Upper lobe of right lung (tissue), 1 donor: Measurements from ENCODE around the gene ZNF341. TPM values are rescaled to one million over a fixed set of nuclear protein-coding genes. Genes with fewer than 3 reads are reported as not detected.

ENCODE experiments used
- ATAC-seq: fragments of 200-7000 bp; cut with Tn5 transposase; one replicate; pipeline ENCODE4 v1.9.1; 2020; ENCODE audit warnings: mild to moderate bottlenecking, moderate library complexity
- DNase-seq: peaks from one replicate; pipeline ENCODE4 v3.0.0-alpha.2; 2020
- H3K27ac ChIP-seq: fragments of 200-600 bp; one replicate; pipeline ENCODE4 v1.8.0; 2022
- H3K27me3 ChIP-seq: fragments of 200-600 bp; one replicate; pipeline ENCODE4 v1.8.0; 2022; ENCODE audit warnings: mild to moderate bottlenecking
- H3K36me3 ChIP-seq: fragments of 200-600 bp; one replicate; pipeline ENCODE4 v1.8.0; 2022
- H3K4me1 ChIP-seq: fragments of 200-600 bp; one replicate; pipeline ENCODE4 v1.8.0; 2022
- H3K4me3 ChIP-seq: fragments of 200-600 bp; one replicate; pipeline ENCODE4 v1.8.0; 2022; ENCODE audit warnings: mild to moderate bottlenecking
- H3K9me3 ChIP-seq: fragments of 200-600 bp; one replicate; pipeline ENCODE4 v1.8.0; 2022
- intact Hi-C: fragments of 100-400 bp; cut with DNase I; formaldehyde crosslinking; loops from one replicate; pipeline ENCODE4 v1.11.0; 2022
- total RNA-seq: library from RNA; stranded (reverse); fragmentation: NEBNext Ultra II Directional; extraction: Animal tissue kit (Norgen Biotek cat#: 25700); gene quantifications from one replicate; pipeline ENCODE4 v1.2.1, GENCODE V29; 2021
- TF ChIP-seq, protein P1 (sequence below): fragments of 200-600 bp; IDR thresholded peaks from one replicate; pipeline ENCODE4 v1.8.0; 2022; ENCODE audit warnings: antibody characterized with exemption
- donor health status: DM: no; HTN: yes; CAD: no; lungs with severe emphysema.

Gene ZNF341
- total RNA-seq, 1 donor from 2014 or later: 4.8 TPM

DNA sequence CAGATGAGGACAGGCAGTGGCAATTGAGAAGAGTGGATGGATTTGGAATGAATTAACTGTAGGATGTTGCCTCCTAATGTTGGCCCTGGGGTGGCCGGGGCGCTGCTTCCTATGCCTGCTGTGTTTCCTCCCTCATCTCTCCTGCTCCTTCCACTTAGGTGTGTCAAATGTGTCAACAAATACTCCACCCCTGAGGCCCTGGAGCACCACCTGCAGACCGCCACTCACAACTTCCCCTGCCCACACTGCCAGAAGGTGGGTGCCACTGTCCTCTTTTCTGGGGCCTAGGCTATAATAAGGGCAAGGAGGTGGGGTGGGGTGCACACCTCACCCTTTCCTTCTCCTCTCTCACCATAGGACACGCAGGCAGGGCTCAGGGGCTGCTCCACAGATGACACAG lies 49.3 kb downstream of the ZNF341 start:
- ATAC-seq (no peak), DNase-seq (no peak)
- intact Hi-C loops: no loop called here

DNA sequence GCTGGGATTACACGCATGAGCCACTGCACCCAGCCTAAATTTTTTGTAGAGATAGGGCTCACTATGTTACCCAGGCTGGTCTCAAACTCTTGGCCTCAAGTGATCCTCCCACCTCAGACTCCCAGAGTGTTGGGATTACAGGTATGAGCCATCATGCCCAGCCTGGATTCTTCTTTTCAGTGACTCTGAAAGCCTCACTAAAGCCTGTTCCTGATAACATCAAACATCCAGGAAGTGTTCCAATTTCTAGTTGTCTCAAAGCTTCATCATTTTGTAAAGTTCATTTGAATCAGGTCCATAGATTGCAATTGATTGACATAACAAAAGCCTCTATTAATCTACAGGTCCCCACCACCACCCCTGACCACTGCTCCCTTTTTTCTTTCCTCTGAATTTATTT lies 50.1 kb downstream of the ZNF341 start:
- no peaks in the 10 kb centered on the region for H3K9me3 ChIP-seq
- no peak for DNase-seq
- no peaks in the 10 kb centered on the region for H3K27me3 ChIP-seq
- no peak overlapping the region for H3K4me3 ChIP-seq
- ATAC-seq: no peak
- H3K4me1 ChIP-seq: no peaks in the 10 kb centered on the region
- H3K27ac ChIP-seq: no peak overlapping the region
- intact Hi-C loops: no loop called here
- H3K36me3 ChIP-seq: peaks cover 9% of the 10 kb centered on the region
- TF ChIP-seq, protein P1, sequence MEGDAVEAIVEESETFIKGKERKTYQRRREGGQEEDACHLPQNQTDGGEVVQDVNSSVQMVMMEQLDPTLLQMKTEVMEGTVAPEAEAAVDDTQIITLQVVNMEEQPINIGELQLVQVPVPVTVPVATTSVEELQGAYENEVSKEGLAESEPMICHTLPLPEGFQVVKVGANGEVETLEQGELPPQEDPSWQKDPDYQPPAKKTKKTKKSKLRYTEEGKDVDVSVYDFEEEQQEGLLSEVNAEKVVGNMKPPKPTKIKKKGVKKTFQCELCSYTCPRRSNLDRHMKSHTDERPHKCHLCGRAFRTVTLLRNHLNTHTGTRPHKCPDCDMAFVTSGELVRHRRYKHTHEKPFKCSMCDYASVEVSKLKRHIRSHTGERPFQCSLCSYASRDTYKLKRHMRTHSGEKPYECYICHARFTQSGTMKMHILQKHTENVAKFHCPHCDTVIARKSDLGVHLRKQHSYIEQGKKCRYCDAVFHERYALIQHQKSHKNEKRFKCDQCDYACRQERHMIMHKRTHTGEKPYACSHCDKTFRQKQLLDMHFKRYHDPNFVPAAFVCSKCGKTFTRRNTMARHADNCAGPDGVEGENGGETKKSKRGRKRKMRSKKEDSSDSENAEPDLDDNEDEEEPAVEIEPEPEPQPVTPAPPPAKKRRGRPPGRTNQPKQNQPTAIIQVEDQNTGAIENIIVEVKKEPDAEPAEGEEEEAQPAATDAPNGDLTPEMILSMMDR: no peak

More for the DNA sequence above, 49.3 kb downstream of the ZNF341 start:
- Histone ChIP-seq H3K9me3 (no peaks in the 10 kb centered on the region), H3K4me3 (no peak overlapping the region), H3K27ac (no peak overlapping the region), H3K36me3 (peaks cover 9% of the 10 kb centered on the region), H3K27me3 (no peaks in the 10 kb centered on the region), H3K4me1 (no peaks in the 10 kb centered on the region)
- TF ChIP-seq, protein P1: no peak

DNA sequence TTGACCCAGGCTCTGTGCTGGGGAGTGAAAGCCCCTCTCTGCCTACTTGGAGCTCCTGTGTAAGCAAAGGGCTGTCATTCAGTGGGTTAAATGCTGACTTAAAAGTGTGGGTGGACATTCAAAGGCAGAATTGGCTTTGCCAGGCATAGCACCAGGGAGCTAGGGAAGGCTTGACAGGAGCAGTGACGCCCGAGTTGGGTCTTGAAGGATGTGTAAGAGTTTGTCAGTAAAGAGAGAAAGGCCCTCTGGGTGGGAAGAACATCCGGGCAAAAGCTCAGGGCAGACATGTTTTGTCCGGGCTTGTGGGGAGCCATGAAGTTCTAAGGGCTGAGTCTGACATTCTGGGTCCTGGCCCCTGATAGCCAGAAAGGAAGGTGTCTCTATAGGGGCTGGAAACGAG lies 51.5 kb downstream of the ZNF341 start:
- ATAC-seq: no peak
- TF ChIP-seq, protein P1: no peak

DNA sequence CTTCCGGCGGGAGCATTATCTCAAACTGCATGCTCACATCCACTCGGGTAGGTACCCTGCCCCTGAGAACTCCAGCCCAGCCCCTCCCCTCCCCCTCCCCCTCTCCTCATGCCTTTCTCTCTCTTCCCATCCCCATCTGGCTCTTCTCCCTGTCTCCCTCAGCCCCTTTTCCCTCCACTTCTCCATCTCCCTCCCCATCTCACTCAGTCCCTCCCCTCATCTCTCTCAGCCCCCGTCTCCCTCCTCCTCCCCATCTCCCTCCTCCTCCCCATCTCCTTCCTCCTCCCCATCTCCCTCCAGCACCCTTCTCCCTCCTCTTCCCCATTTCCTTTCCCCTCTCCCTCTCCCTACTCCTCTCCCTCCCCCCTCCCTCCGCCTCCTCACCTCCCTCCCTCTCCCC lies 52.0 kb downstream of the ZNF341 start:
- H3K36me3 ChIP-seq: peaks cover 9% of the 10 kb centered on the region
- H3K4me1 ChIP-seq: peaks cover under 1% of the 10 kb centered on the region
- TF ChIP-seq, protein P1: no peak
- no peak overlapping the region for H3K27ac ChIP-seq
- ATAC-seq: no peak
- no peak for DNase-seq
- intact Hi-C loops: no loop called here
- H3K4me3 ChIP-seq: no peak overlapping the region
- H3K9me3 ChIP-seq: no peaks in the 10 kb centered on the region
- H3K27me3 ChIP-seq: no peaks in the 10 kb centered on the region

More for the DNA sequence above, 51.5 kb downstream of the ZNF341 start:
- Histone ChIP-seq H3K9me3 (no peaks in the 10 kb centered on the region), H3K4me3 (no peak overlapping the region), H3K4me1 (no peaks in the 10 kb centered on the region), H3K27me3 (no peaks in the 10 kb centered on the region), H3K36me3 (peaks cover 9% of the 10 kb centered on the region), H3K27ac (no peak overlapping the region)
- intact Hi-C loops: no loop called here
- DNase-seq: no peak

DNA sequence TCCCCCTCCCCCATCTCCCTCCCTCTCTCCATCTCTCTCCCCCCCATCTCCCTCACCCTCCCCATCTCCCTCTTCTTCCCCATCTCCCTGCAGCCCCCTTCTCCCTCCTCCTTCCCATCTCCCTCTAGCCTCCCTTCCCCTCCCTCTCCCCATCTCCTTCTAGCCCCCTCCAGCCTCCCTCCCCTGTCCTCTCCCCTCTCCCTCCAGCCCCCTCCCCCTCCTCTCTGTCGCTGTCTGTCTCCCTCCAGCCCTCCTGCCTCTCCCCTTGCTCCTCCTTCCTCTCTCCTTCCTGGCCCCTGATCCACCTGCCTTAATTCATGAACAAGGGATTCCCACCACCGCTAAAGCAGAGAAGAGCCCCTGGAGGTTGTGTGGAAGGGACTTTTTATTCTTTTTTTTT lies 52.4 kb downstream of the ZNF341 start:
- Histone ChIP-seq H3K27ac (no peak overlapping the region), H3K9me3 (no peaks in the 10 kb centered on the region), H3K36me3 (peaks cover 9% of the 10 kb centered on the region), H3K4me1 (peaks cover 4% of the 10 kb centered on the region), H3K4me3 (no peak overlapping the region), H3K27me3 (no peaks in the 10 kb centered on the region)
- ATAC-seq (no peak), DNase-seq (no peak)
- intact Hi-C loops: no loop called here
- TF ChIP-seq, protein P1: no peak

DNA sequence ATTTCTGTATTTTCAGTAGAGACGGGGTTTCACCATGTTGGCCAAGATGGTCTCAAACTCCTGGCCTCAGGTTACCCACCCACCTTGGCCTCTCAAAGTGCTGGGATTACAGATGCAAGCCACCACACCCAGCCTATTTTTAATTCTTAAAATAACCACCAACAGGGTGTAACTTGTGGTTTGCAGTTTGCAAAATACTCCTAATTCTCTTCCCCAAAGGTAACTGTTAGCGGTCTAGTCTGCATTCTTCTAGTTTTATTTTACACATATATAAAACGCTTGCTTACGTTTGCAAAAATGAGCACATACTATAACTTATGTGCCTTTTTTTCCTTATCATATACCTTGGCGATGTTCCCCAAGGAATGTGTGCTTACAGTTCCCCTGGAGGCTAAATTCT lies 53.7 kb downstream of the ZNF341 start:
- Histone ChIP-seq H3K27me3 (no peaks in the 10 kb centered on the region), H3K27ac (no peak overlapping the region), H3K4me3 (no peak overlapping the region), H3K9me3 (no peaks in the 10 kb centered on the region), H3K4me1 (peaks cover 11% of the 10 kb centered on the region), H3K36me3 (peaks cover 9% of the 10 kb centered on the region)
- ATAC-seq: no peak
- TF ChIP-seq, protein P1: no peak
- intact Hi-C loops: no loop called here
- no peak for DNase-seq
